WI38 (cell line): ENCODE results near the gene DDR2.

ENCODE experiments used
- H3K4me3 ChIP-seq: 2 replicates; pipeline ENCODE4 v1.5.1; 2011; ENCODE audit warnings: low read depth, mild to moderate bottlenecking, control low read depth, low read length
- CTCF ChIP-seq: IDR thresholded peaks from 2 replicates; pipeline ENCODE4 v1.5.1; 2012; ENCODE audit warnings: low read depth, mild to moderate bottlenecking, control low read depth, low read length

Gene DDR2

GRCh38 chr1:162662013-162662412, 29.7 kb downstream of the DDR2 start:
- TF ChIP-seq CTCF, result no peak

GRCh38 chr1:162663086-162663485, 30.8 kb downstream of the DDR2 start:
- TF ChIP-seq CTCF, result no peak
- no peak overlapping the region for H3K4me3 ChIP-seq

More at GRCh38 chr1:162662013-162662412, 29.7 kb downstream of the DDR2 start:
- no peak overlapping the region for H3K4me3 ChIP-seq

GRCh38 chr1:162663589-162664106, 31.4 kb downstream of the DDR2 start:
- TF ChIP-seq CTCF, result no peak
- no peak overlapping the region for H3K4me3 ChIP-seq

GRCh38 chr1:162666006-162666645, 33.9 kb downstream of the DDR2 start:
- TF ChIP-seq CTCF, result no peak
- no peak overlapping the region for H3K4me3 ChIP-seq

- no peak for TF ChIP-seq CTCF
- H3K4me3 ChIP-seq, result no peak overlapping the region
Observed at GRCh38 chr1:162667381-162668080, 35.3 kb downstream of the DDR2 start.

GRCh38 chr1:162670928-162671663, 38.8 kb downstream of the DDR2 start:
- no peak overlapping the region for H3K4me3 ChIP-seq
- no peak for TF ChIP-seq CTCF
